Hypothalamus (tissue), 51 donors: ENCODE measurements around the gene COL27A1.

Experiments
- DNase-seq, 51 donors: peaks; one replicate each; lab custom pipeline; 2025; lab: John Stamatoyannopoulos, UW

Gene COL27A1

DNA sequence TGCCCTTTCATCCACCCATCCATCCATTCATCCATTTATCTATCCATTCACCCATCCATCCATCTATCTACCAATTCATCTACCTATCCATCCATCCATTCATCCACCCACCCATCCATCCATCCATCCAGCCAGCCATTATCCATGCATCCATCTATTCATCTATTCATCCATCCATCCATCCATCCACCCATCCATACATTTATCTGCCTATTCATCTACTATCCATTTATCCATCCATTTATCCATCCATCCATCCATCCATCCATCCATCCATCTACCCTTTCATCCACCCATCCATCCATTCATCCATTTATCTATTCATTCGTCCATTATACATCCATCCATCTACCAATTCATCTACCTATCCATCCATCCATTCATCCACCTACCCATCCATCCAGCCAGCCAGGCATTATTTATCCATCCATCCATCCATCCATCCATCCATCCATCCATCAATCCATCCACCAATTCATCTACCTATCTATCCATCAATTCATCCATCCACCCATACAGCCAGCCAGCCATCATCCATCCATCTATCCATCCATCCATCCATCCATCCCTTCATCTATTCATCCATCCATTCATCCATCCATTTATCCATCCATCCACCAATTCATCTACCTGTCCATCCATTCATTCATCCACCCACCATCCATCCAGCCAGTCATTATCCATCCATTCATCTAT lies 10.2 kb downstream of the COL27A1 start:
- DNase-seq = no peak

DNA sequence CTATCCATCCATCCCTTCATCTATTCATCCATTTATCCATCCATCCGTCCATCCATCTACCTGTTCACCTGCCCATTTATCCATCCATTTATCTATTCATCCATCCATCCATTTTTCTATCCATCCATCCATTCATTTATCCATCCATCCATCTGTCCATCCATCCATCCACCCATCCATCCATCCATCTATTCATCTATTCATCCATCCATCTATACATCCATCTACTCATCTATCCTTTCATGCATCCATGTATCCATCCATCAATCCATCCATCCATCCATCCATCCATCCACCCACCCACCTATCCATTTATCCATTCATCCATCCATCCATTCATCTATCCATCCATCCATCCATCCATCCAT lies 10.8 kb downstream of the COL27A1 start:
- no peak for DNase-seq

DNA sequence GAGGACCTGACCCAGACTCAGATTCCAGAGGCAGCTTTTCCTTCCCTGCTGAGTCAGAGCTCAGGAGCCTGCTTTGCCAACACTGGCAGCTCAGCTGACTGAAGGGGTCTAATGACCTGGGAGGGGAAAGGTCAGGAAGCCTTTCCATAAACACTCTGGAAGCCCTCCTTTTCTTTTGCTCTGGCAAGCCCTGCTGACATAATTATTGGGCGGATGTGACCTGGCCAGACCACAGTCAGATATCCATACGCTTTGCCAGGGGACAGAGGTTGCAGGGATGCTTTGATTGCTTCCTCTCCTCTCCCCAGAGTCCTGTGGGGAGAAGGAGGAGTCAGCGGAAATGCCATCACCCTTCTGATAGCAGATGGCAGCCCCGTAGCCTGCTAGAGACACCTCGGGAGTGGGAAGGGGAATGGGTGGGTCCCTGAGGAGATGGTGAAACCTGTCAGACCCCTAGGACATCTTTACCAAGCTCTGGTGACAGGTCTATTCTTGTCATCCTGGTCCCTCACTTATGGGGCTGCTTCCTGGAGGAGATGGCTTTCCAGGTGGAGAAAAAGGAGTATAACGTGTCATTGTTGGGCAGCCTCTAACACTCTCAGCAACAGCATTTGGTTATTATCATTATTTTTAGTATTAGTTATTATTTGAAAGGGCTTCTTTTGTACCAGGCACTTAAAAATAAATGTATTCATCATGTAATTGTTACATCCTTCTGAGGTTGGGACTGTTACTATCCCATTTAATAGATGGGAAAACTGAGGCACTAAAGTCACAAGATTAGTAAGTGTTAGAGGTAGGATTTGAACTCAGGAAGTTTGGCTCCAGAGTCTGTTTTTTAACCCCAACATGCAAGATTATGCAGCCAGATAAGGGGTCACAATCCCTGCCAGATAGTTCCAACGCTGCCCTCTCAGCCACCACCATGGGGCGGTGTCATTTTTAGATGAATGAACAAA lies 11.6 kb downstream of the COL27A1 start:
- DNase-seq = no peak

DNA sequence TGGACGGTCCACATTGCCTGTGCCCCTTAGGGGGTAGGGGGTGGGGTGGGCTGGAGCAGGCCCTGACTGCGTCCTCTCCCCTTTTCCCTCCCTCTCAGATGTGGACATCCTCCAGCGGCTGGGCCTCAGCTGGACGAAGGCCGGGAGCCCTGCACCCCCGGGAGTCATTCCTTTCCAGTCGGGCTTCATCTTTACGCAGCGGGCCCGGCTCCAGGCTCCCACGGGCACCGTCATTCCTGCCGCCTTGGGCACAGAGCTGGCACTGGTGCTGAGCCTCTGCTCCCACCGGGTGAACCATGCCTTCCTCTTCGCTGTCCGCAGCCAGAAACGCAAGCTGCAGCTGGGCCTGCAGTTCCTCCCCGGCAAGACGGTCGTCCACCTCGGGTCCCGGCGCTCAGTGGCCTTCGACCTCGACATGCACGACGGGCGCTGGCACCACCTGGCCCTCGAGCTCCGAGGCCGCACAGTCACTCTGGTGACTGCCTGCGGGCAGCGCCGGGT lies 12.3 kb downstream of the COL27A1 start:
- no peak for DNase-seq

DNA sequence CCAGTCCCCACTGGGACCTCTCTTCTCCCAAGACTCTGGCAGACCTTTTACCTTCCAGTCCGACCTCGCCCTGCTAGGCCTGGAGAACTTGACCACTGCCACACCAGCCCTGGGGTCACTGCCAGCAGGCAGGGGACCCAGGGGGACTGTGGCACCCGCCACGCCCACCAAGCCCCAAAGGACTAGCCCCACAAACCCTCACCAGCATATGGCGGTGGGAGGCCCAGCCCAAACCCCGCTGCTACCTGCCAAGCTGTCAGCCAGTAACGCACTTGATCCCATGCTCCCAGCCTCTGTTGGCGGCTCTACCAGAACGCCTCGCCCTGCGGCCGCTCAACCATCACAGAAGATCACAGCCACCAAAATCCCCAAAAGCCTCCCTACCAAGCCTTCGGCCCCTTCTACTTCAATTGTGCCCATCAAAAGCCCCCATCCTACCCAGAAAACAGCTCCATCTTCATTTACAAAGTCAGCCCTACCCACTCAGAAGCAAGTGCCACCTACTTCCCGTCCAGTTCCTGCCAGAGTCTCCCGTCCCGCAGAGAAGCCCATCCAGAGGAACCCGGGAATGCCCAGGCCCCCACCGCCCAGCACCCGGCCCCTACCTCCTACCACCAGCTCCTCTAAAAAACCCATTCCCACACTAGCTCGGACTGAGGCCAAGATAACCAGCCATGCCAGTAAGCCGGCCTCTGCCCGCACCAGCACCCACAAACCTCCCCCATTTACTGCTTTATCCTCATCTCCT lies 13.1 kb downstream of the COL27A1 start:
- no peak for DNase-seq

DNA sequence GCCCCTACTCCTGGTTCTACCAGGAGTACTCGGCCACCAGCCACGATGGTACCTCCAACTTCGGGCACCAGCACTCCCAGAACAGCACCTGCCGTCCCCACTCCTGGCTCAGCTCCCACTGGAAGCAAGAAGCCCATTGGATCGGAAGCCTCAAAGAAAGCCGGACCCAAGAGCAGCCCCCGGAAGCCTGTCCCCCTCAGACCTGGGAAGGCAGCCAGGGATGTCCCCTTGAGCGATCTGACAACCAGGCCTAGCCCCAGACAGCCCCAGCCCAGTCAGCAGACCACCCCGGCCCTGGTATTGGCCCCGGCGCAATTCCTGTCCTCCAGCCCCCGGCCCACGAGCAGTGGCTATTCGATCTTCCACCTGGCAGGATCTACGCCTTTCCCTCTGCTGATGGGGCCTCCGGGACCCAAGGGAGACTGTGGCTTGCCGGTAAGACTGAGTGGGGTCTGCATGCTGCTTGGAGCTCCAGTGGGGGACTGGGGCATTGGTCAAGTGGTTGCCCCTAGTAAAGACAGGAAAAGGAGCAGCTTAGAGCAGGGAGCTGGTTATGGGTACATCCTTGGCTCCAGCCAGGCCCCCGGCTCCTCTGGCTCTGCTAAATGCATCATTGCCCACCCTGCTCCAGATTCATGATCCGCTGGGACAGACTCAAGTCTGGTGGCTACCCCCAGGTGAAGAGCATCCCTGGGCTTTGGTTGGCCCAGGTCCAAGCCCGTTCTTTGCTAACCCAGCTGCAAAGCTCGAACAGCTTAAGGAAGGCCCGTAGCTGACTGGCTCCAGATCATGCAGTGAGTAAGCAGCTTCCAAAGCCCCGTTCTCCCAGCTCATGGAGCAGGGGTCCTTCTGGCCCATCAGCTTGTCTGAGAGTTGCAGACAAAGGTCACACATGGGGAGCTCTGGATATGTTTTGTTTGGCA lies 14.0 kb downstream of the COL27A1 start:
- no peak for DNase-seq

DNA sequence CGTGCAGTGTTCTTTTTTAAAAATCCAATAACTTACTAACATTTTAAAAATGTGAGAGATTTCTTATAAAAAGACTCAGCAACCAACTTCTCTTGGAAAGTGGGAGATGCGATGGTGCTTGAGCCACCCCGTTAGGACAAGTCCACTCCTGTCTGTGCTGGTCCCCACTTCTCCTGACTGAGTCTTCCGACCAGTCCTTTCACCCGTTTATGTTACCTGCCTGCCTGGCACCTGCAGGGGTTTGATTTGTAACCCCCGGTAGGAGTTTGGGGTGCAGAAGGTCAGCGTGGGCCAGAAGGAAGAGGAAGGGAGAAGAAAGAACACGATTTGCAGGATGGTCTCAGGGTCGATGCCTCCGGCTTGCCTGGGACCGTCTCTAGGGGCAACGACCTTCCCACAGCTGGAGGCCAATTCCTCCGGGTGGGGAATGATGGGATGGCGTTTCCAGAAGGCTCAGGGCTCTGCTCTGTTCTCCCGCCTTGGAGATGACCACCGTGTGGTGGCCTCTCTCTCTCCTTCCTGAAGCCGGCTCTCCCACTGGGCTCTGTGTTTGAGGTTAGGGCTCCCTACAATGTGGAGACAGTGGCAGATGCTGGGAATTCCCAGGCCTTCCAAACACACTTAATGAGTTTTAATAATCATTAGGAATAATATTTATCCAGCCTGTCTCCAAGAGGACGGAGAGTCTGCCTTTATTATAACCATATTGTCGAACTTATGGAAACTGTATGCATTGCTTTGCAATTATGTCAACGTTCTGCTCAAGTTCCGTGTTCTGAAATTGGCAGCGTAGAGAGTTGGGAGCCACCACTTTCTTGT lies 14.8 kb downstream of the COL27A1 start:
- DNase-seq = no peak

DNA sequence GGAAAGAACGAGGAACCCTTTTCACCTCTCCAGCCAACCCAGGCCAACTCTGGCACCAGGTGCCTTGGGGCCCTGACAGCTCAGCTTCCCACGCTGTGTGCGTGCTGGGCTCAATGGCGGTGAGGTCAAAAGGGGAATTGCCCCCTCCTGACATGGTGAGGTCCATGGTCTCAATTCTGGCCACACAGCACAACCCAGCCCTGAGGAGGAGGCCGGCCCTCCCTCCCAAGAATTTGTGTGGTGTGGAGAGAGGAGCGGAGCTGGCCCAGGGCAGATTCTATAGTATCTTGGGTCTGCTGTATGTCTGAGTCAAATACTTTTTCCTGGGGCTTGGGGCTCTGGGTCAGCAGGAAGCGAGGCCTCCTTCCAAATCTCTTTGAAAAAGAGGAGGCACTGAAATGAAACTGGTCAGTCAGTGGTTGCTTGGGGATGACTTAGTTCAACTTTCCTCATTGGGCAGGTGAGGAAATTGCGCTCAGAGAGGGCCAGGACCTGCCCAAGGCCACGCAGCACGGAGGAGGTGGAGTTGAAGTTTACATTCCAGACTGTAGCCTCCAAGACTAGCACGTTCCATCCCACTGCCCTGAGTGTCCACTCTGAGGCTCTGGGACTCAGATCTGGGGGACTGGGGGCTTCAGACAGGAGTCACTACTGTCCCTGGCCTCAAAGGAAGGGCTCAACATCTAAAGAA lies 15.6 kb downstream of the COL27A1 start:
- DNase-seq = no peak

DNA sequence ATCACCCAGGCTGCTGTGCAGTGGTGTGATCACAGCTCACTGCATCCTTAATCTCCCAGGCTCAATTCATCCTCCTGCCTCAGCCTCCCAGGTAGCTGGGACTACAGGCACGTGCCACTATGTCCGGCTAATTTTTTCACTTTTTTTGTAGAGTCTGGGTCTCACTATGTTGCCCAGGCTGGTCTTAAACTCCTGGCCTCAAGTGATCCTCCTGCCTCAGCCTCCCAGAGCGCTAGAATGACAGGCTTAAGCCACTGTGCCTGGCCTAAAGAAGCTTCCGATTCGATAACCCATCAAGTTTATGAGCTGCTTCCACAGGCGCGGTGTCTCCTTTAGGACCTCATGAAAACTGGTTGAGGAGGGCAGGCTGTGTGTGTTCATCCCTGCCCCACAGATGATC lies 16.2 kb downstream of the COL27A1 start:
- no peak for DNase-seq

DNA sequence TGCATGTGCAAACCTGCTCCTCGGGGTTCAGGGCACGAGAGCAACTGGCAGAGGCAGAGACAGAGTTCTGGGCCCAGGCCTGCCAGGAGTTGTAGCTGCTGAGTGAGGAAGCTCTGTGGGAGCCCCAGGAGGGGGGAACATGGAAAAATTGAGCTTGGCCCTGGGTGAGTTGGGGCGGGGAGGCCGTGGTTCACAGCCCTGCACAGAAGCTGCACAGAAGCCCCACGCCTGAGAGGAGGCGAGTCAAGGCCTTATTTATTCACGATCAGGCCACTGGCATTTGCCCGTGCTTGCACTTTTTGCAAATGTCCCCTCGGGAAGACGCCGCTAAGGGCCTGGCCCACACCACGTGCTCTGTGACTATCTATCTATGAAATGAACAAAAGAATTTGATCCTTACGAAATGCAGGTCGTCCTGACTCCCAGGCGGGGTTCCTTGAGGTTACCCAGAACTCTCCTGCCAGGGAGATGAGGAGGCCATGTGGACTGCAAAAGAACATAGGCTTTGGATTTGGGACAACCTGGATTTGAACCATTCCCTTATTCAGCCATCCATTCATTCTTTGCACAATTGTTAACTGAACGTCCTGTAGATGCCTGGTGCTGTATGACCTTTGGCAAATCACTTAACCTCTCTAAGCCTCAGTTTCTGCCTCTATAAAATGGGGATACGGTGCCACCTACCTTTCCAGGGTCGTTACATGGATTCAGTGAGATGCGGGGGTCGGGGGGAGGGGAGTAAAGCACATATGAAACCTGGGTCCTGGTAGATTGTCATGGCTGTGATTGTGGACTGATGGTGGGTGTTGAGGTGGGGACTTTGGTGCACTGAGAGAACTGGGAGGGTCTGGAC lies 17.9 kb downstream of the COL27A1 start:
- no peak for DNase-seq

DNA sequence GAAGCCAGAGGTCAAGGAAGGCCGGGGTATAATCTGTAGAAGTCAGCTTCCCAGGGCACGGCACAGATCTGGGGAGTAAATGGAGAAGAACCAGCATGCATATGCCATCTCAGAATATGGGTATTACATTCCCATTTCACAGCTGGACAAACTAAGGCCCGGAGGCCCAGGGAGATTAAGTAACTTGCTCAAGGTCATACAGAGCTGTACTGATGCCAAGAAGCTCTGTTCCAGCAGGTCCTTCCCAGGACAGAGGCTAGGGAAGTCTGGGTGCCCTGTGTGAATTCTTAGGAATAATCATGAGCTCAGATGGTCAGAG lies 19.2 kb downstream of the COL27A1 start:
- no peak for DNase-seq

DNA sequence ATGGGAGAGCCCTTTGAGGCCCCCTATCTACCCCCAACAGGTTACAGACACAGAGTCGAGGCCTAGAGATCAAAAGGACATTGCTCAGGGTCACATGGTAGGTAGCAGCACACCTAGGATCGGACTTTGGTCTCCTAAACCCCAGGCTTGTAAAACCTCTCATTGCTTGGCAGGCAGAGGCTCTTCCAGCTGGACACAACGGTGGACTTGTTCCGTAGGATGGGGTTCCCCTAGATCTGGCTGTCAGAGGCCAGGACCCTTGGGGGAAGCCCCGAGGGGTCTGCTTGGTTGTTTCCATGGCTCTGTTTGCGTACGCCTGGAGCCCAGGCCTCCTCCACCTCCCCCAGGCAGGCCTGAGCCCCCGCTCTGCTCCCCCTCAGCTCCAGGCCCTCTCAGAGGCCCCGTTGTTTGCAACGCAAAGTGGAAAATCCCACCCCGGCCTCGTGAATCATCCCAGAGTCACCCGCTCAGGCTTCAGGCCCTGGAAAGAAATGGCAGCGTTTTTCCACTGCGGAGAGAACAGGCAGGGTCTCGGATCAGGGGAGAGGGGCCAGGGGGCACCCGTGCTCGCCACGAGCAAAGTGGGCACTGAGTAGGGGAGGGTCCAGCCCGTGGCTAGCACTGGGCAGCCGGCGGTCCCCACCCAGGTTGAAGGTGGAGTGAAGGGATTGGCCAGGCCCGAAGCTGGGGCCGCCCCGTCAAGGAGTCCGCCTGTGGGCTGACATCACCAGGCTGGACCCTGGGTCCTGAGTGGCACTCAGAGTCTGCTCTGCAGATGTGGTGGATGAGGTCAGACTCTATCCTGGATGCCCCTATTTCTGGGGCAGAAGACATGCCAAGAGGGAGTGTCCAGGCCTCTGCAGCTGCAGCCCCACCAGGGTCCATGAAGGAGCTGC lies 19.8 kb downstream of the COL27A1 start:
- peak in 26 of 51 donors; percentile 9 to 77 (median 32) for DNase-seq

DNA sequence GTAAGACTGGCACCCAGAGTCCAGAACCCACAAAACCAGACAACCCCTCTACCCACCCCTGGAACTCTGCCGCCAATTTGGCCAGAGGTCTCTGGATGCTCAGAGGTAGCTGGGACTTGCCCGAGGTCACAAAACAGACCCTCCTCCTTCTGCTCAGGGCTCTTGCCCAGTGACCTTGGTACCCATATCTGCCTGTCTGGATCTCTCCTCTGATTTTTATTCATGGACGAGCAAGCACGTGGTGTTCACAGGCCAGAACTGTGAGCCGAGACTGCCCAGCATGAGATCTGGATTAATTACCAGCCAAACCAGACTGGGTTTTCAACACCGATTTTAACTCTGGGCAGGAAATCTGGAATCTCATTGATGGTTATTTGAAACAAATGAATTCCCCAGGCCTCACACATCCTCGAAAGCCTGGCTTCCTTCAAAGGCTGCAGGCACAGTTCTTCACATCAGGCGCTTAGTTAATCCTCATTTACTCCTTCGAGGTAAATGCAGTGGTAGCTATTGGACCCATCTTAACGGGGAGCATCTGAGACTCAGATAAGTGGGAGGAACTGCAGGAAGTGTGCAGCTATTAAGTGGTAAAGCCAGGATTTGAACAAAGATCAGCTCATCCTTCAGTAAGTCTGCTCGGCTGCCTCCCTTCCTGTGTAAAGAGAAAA lies 21.4 kb downstream of the COL27A1 start:
- DNase-seq = peak in 1 of 51 donors; percentile 12

DNA sequence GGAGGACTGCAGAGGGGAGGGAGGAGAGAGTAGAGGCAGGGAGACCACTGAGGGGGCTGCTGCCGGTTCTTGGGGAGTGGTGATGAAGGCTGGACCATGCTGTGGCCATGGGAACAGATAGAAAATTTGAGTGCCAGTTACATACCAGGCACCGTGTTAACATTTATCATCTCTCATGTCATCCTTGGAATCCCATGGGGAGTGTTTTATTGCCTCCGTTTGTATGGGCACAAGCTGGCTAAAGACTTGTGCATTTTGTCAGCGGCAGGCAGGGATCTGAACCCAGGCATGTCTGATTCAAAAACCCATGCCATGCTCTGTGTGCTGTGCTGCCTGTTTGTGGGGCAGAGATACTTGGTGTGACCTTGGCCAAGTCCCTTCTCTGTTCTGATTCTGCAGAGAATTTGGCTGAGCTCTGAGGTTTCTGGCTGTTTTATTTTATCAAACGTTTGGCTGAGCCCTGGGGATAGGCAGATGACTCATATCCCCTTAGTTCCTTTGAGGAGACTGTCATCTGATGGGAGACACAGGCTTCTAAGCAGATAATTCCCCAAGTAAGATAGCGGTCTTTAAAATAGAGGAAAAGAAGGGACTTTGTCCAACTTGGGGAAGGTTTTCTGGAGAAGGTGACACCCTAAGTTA lies 22.2 kb downstream of the COL27A1 start:
- no peak for DNase-seq

DNA sequence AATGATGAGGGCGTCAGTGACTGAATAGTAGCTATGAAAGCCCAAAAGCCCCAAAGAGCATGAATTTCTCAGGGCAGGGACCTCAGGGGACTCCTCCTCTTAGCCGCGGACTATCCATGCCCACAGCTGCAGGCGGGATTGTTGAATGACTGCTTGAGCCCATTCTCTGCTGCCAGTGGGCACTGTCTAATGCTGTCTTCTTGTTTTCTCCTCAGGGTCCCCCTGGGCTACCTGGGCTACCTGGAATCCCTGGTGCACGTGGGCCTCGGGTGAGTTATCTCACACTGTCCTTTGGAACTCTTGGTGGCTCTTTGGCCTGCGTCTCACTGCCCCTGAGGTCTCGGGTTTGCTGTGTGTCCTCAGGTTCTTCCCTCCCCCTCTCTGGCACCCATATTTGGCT lies 22.7 kb downstream of the COL27A1 start:
- DNase-seq = no peak
